OCI-LY1 (cell line): ENCODE data around the gene LIPG.
"Not testable (repeated sequence)": the region's sequence is repeated elsewhere in the genome, so short reads cannot be mapped to it uniquely, and the experiment has no call there.

ENCODE experiments used
- H2AFZ ChIP-seq: fragments of 200-600 bp; sonication (generic), shearing (Covaris generic); 2 replicates; pipeline ENCODE4 v1.6.0; 2014; ENCODE audit warnings: antibody characterized with exemption, mild to moderate bottlenecking, low read length
- H3F3A ChIP-seq: fragments of 200-600 bp; sonication (generic), shearing (Covaris generic); 2 replicates; pipeline ENCODE4 v1.6.0; 2014; ENCODE audit warnings: mild to moderate bottlenecking, antibody characterized with exemption, low read length, moderate library complexity; ENCODE audit not compliant: insufficient read depth
- H3K27ac ChIP-seq: fragments of 200-600 bp; sonication (generic); 2 replicates; pipeline ENCODE4 v1.5.1; 2014; ENCODE audit warnings: low read length, mixed run types, mild to moderate bottlenecking, low read depth; ENCODE audit not compliant: poor library complexity, severe bottlenecking
- H3K27me3 ChIP-seq: fragments of 200-600 bp; sonication (generic); 2 replicates; pipeline ENCODE4 v1.6.0; 2014; ENCODE audit warnings: antibody characterized with exemption, mild to moderate bottlenecking, low read length, moderate library complexity; ENCODE audit not compliant: insufficient read depth
- H3K36me3 ChIP-seq: fragments of 200-600 bp; sonication (generic); 2 replicates; pipeline ENCODE4 v1.6.1; 2014; ENCODE audit warnings: mild to moderate bottlenecking, antibody characterized with exemption, low read length, moderate library complexity, mixed read lengths; ENCODE audit not compliant: insufficient read depth
- H3K4me1 ChIP-seq: fragments of 200-600 bp; sonication (generic); 2 replicates; pipeline ENCODE4 v1.5.1; 2014; ENCODE audit warnings: mild to moderate bottlenecking, low read length, moderate library complexity; ENCODE audit not compliant: insufficient read depth, severe bottlenecking
- H3K4me2 ChIP-seq: fragments of 200-600 bp; sonication (generic), shearing (Covaris generic); 2 replicates; pipeline ENCODE4 v1.6.1; 2014; ENCODE audit warnings: low read length
- H3K4me3 ChIP-seq: fragments of 200-600 bp; sonication (generic); 2 replicates; pipeline ENCODE4 v1.5.1; 2014; ENCODE audit warnings: low read length, low read depth, mild to moderate bottlenecking, mixed read lengths; ENCODE audit not compliant: poor library complexity, severe bottlenecking
- H3K79me2 ChIP-seq: fragments of 200-600 bp; shearing (Covaris generic); 2 replicates; pipeline ENCODE4 v1.6.1; 2016; ENCODE audit warnings: mixed run types, low read length, mixed read lengths; ENCODE audit not compliant: insufficient read depth
- H3K9ac ChIP-seq: fragments of 200-600 bp; sonication (generic), shearing (Covaris generic); 2 replicates; pipeline ENCODE4 v1.6.1; 2014; ENCODE audit warnings: mild to moderate bottlenecking, low read length, mixed read lengths
- H3K9me2 ChIP-seq: fragments of 200-600 bp; sonication (generic), shearing (Covaris generic); 2 replicates; pipeline ENCODE4 v1.6.1; 2014; ENCODE audit warnings: low read depth, mild to moderate bottlenecking, low read length, mixed read lengths
- H3K9me3 ChIP-seq: fragments of 200-600 bp; shearing (Covaris generic); 2 replicates; pipeline ENCODE4 v1.6.1; 2014; ENCODE audit warnings: low read length, mixed read lengths
- H4K20me1 ChIP-seq: fragments of 200-600 bp; sonication (generic), shearing (Covaris generic); 2 replicates; pipeline ENCODE4 v1.6.0; 2016; ENCODE audit warnings: mild to moderate bottlenecking, low read length; ENCODE audit not compliant: insufficient read depth
- EZH2 ChIP-seq: fragments of 200-600 bp; sonication (generic), shearing (Covaris generic); IDR thresholded peaks from 2 replicates; pipeline ENCODE4 v1.8.0; 2017; ENCODE audit warnings: borderline replicate concordance, mixed run types, mild to moderate bottlenecking, antibody characterized with exemption, low read length, moderate library complexity, mixed read lengths
- TF ChIP-seq, protein P1 (sequence below): fragments of 200-600 bp; sonication (generic), shearing (Covaris generic); IDR thresholded peaks from 2 replicates; pipeline ENCODE4 v1.5.1; 2017; ENCODE audit warnings: mild to moderate bottlenecking, antibody characterized with exemption, low read length, moderate library complexity, mixed read lengths

Gene LIPG

DNA sequence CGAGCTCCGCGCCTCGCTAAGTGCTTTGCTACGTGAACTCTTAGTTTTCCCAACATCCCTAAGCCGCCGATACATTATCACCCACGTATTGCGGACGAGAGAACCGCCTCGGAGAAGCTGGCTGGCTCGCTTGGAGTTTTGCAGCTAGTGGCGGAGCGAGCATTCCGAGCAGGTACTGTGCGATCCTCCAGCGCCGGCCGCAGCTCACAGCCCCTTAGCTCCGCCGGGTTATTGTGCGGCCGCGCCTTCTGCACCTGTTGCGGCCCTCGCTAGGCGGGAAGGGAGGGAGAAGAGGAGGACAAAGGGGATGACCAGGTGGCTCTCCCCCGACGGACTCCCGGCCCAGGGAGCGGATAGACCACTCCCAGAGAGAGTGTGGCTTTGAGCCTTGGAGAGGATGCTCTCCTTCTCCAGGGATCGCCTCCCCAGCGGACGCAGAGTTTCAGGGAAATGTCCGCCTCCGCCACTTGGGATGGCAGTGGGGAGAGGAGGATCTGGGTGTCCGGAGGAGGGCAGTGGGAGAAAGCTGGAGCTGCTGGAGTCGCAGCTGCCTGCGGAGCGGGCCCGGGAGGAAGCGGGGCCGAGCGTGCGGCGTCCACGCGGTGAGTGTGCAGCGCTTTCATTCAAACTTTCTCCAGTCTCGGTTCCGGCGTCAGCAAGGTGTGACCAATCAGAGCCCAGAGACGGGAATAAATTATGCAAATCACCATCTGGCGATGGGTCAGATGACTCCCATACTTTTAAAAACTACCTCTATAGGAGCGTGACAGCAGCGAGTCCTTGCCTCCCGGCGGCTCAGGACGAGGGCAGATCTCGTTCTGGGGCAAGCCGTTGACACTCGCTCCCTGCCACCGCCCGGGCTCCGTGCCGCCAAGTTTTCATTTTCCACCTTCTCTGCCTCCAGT lies at the start of gene LIPG:
Gene LIPG, plus strand, starts transcription at position 769 of the 905 bp plus-strand sequence. CDS start 252 bp downstream, outside the sequence.
- H3K4me1 ChIP-seq, result peaks cover 43% of the 10 kb centered on the region
- peak within 1 kb of the TSS; percentile 78 for H3K9ac ChIP-seq
- no peak within 1 kb of the TSS for H2AFZ ChIP-seq
- peak within 1 kb of the TSS; percentile 63 for H3K27ac ChIP-seq
- H3K79me2 ChIP-seq, result peaks cover 22% of the 10 kb centered on the region
- H3K4me2 ChIP-seq, result peak within 1 kb of the TSS; percentile 92
- peaks cover 15% of the 10 kb centered on the region for H3K36me3 ChIP-seq
- H3F3A ChIP-seq, result no peaks in the 10 kb centered on the region; the same call in 1 of the 2 replicates
- peaks cover 5% of the 10 kb centered on the region; the same call in 1 of the 2 replicates for H3K27me3 ChIP-seq
- H3K9me2 ChIP-seq, result no peaks in the 10 kb centered on the region
- no peak for TF ChIP-seq EZH2
- TF ChIP-seq, protein P1, sequence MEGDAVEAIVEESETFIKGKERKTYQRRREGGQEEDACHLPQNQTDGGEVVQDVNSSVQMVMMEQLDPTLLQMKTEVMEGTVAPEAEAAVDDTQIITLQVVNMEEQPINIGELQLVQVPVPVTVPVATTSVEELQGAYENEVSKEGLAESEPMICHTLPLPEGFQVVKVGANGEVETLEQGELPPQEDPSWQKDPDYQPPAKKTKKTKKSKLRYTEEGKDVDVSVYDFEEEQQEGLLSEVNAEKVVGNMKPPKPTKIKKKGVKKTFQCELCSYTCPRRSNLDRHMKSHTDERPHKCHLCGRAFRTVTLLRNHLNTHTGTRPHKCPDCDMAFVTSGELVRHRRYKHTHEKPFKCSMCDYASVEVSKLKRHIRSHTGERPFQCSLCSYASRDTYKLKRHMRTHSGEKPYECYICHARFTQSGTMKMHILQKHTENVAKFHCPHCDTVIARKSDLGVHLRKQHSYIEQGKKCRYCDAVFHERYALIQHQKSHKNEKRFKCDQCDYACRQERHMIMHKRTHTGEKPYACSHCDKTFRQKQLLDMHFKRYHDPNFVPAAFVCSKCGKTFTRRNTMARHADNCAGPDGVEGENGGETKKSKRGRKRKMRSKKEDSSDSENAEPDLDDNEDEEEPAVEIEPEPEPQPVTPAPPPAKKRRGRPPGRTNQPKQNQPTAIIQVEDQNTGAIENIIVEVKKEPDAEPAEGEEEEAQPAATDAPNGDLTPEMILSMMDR, result no peak
- H3K9me3 ChIP-seq, result no peaks in the 10 kb centered on the region
- H4K20me1 ChIP-seq, result no peaks in the 10 kb centered on the region
- peak within 1 kb of the TSS; percentile 84 for H3K4me3 ChIP-seq

DNA sequence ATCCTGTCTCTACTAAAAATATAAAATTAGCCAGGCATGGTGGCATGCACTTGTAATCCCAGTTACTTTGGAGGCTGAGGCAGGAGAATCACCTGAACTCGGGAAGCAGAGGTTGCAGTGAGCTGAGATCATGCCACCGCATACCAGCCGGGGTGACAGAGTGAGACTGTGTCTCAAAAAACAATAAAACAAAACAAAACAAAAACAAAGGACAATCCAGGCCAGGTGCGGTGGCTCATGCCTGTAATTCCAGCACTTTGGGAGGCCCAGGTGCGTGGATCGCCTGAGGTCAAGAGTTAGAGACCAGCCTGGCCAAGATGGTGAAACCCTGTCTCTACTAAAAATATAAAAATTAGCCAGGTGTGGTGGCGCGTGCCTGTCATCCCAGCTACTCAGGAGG lies 49.0 kb upstream of the LIPG start:
- not testable (repeated sequence) for H3K4me2 ChIP-seq, H3K4me3 ChIP-seq, H3K9me3 ChIP-seq, H3K79me2 ChIP-seq, H3K27ac ChIP-seq, H3K36me3 ChIP-seq, H3K27me3 ChIP-seq, H3K9me2 ChIP-seq, H3F3A ChIP-seq, H3K4me1 ChIP-seq, H3K9ac ChIP-seq, H4K20me1 ChIP-seq, H2AFZ ChIP-seq

DNA sequence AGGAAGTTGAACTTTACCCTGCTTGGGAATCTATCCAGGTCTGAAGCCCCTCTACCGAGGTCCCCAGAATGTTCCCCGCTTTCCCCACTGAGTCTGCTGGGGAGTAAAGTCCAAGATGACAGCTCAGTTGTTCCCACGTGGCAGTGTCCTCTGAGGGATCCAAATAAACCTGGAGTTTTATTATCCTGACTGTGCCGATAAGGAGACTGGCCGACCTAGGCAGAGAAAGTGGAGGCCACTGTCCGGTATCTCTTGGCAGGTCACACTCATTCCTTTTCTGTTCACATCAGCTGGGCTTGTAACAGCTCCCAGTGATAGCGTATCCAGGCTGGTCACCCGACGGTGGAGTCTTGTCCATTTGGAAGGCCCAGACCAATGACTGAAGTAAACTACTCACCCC lies 47.3 kb upstream of the LIPG start:
- H3K9me3 ChIP-seq, result no peaks in the 10 kb centered on the region

DNA sequence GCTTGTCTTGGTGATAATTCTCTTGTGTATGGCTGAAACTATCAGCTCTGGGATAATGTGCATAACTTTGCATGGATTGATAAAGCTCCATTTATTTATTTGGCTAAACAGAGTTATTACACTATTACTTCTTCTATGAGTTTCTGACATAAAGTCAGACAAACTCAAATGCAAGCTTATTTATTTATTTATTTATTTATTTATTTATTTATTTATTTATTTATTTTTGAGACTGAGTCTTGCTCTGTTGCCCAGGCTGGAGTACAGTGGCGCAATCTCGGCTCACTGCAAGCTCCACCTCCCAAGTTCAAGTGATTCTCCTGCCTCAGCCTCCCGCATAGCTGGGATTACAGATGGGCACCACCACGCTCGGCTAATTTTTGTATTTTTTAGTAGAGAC lies 46.9 kb upstream of the LIPG start:
- H3K9ac ChIP-seq, H3K36me3 ChIP-seq, H3K27ac ChIP-seq, H3K79me2 ChIP-seq, H3K4me1 ChIP-seq, H3K4me3 ChIP-seq, H3F3A ChIP-seq, H3K9me3 ChIP-seq, H2AFZ ChIP-seq, H3K27me3 ChIP-seq, H3K9me2 ChIP-seq, H4K20me1 ChIP-seq, H3K4me2 ChIP-seq: not testable (repeated sequence)

More for the DNA sequence above, 47.3 kb upstream of the LIPG start:
- no peak overlapping the region for H3K27ac ChIP-seq
- H3K4me3 ChIP-seq, result no peak overlapping the region
- H3K9ac ChIP-seq, result no peak overlapping the region
- H3K9me2 ChIP-seq, result no peaks in the 10 kb centered on the region
- no peaks in the 10 kb centered on the region for H3K27me3 ChIP-seq
- H3K79me2 ChIP-seq, result no peaks in the 10 kb centered on the region
- H3F3A ChIP-seq, result no peaks in the 10 kb centered on the region
- no peak for TF ChIP-seq EZH2
- TF ChIP-seq, protein P1, result no peak
- H3K36me3 ChIP-seq, result no peaks in the 10 kb centered on the region
- no peaks in the 10 kb centered on the region for H4K20me1 ChIP-seq
- no peak overlapping the region for H3K4me2 ChIP-seq
- no peak overlapping the region for H2AFZ ChIP-seq
- no peaks in the 10 kb centered on the region for H3K4me1 ChIP-seq
